RKO (cell line): Measurements from ENCODE around the gene F12.

ENCODE experiments used
- DNase-seq: peaks from one replicate; pipeline ENCODE4 v3.0.0-alpha.2; 2016; ENCODE audit warnings: low spot score

F12 gene

DNA sequence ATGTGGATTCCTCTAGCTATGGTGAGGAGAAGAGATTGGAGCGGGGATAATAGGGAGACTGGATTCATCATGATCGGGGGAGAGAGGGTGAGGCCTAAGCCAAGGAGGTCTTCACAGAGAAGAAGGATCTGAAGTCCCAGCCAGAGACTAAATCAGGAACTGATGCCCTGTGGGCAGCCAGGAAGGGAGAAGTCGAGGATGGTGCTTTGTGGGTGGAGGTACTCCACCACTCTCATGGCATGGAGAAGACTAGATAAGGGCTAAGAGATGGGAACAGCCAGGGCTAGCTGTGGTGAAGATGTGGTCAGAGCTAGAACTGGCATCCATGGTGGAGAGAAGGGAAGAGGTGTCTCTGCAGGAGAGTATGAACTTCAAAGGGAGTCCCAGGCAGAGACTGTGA lies 54.7 kb downstream of the F12 start:
- no peak for DNase-seq

DNA sequence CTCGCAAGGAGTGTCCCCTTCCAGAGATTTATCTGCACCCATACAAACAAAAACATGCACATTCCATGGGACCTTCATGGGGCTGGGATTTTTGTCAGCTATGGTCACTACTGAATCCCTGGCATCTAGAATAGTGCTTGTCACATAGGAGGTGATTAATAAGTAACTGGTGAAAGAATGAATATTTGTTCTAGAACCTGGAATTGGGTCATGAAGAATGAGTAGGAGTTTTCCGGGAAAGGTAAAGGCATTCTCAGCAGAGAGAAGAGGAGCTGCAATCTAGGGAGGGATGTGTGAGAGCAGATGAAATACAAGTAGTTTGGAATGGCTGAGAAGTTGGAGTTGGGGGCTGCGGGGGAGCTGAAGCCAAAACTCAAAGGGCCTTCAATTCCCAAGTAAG lies 55.1 kb downstream of the F12 start:
- no peak for DNase-seq

GRCh38 chr5:177353093-177353492 lies 56.3 kb downstream of the F12 start:
- no peak for DNase-seq
